GM19372 (cell line): ENCODE data around the gene CALCOCO2.
A peak's percentile ranks its signal among the peaks of the same experiment; 100 is the strongest.
"Not testable (repeated sequence)": the region's sequence is repeated elsewhere in the genome, so short reads cannot be mapped to it uniquely, and the experiment has no call there.

Source experiments
- ATAC-seq: cut with Tn5 transposase; IDR thresholded peaks from one replicate; pipeline ENCODE4 v1.9.1; 2021; ENCODE audit warnings: mild to moderate bottlenecking, low read depth, moderate library complexity; ENCODE audit not compliant: unreplicated experiment

Gene CALCOCO2

DNA sequence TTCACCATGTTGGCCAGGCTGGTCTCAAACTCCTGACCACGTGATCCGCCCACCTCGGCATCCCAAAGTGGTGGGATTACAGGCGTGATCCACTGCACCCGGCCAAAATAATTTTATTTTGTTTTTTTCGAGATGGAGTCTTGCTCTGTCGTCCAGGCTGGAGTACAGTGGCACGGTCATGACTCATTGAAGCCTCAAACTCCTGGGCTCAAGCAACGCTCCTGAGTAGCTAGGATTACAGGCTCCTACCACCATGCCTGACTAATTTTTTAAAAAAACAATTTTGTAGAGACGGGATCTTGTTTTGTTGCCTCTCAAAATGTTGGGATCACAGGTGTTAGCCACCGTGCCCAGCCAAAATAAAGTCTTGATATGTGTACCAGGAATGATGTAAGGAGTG is 11.4 kb upstream of the CALCOCO2 start:
- ATAC-seq = no peak

DNA sequence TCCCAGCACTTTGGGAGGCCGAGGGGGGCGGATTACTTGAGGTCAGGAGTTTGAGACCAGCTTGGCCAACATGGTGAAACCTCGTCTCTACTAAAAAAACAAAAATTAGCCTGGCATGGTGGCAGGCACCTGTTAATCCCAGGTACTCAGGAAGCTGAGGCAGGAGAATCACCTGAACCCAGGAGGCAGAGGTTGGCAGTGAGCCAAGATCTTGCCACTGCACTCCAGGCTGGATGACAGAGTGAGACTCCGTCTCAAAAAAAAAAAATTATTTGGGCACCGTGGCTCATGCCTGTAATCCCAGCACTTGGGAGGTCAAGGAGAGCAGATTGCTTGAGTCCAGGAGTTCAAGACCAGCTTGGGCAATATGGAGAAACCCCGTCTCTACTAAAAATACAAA is 9.9 kb upstream of the CALCOCO2 start:
- ATAC-seq = not testable (repeated sequence)

DNA sequence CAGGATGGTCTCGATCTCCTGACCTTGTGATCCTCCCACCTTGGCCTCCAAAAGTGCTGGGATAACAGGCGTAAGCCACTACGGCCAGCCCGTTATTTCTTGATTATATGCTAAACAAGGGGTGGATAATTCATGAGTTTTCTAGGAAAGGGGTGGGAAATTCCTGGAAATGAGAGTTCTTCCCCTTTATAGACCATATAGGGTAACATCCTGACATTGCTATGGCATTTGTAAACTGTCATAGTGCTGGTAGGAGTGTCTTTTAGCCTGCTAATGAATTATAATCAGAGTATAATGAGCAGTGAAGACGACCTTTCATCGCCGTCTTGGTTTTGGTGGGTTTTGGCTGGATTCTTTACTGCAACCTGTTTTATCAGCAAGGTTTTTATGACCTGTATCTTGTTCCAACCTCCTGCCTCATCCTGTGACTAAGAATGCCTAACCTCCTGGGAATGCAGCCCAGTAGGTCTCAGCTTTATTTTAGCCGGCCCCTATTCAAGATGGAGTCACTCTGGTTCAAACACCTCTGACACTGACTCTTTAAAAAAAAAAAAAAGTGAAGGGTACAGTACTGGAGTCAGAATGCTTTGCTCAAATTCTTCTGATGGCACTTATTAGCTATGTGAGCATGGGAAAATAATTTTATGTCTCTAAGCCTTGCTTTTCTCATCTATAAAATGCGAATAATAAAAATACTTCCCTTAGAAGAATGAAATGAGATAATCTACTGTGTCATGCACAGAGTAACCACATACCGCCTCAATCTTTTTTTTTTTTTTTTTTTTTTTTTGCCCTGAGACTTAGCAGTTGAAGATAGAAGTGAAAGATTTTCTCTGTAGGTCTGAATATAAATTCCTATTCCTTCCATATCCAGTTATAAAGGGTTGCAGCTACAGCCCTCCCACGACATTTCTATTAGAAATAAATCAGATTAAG is 5.1 kb upstream of the CALCOCO2 start:
- ATAC-seq = no peak

DNA sequence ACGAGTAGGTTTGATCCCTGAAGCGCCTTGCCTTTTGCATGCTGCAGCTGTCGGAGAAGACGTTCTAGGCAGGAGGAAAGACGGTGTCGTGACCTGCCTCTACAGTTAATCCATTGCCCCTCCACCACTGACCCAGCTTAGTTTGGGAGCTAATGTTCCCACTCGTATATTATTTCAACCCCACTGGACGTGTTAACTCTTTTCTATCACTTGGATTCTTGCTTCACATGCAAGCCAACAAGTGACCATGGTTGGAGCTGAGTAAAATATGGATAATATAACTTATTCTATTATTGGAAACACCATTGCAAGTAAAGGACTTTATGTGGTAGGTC is 681 bp downstream of the CALCOCO2 start:
- ATAC-seq = no peak

DNA sequence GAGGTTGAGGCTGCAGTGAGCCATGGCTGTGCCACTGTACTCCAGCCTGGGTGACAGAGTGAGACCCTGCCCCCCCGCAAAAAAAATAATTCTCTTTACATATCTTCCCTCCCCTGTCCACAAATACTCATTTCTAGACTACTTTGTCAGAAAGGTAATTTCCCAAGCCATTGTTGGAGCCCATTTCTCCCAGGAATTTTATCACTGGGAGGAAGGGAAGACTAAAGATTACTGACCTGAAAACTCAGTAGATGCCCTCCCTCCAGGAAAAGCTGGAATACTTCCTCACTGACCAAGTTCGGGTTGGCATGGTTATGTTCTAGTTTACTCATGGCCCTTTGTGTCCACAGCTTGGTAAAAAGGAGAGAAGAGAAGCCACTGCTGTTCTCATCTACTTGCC is 4.1 kb downstream of the CALCOCO2 start:
- ATAC-seq = no peak

DNA sequence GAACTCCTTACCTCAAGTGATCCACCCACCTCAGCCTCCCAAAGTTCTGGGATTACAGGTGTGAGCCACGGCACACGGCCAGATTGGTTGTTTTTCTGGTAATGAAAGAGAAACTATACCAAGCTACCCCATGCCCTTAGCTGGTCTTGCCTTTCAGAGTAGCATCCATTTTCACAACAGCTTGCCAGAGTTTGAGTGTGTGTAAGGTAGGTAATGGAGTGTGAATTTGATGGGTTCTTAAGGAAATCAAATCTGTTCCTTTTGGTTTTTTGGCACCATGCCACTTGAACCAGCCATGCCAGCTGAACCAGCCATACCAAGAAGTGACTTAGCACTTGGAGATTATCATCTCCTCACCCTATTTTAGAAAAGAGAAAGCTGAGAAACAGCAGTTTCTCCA is 5.1 kb downstream of the CALCOCO2 start:
- no peak for ATAC-seq

DNA sequence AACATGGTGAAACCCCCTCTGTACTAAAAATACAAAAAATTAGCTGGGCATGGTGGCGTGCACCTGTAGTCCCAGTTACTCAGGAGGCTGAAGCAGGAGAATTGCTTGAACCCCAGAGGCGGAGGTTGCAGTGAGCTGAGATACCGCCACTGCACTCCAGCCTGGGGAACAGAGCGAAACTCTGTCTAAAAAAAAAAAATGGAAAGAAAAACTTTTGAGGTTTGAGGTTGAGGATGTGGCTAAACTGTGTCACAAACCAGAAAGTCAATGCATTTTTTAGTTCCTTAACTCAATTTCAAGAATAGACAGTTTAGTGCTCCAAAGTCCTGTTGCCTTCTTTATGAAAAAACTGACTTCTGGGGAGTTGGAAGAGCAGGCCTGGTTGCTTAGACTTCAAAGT is 6.6 kb downstream of the CALCOCO2 start:
- ATAC-seq = not testable (repeated sequence)

DNA sequence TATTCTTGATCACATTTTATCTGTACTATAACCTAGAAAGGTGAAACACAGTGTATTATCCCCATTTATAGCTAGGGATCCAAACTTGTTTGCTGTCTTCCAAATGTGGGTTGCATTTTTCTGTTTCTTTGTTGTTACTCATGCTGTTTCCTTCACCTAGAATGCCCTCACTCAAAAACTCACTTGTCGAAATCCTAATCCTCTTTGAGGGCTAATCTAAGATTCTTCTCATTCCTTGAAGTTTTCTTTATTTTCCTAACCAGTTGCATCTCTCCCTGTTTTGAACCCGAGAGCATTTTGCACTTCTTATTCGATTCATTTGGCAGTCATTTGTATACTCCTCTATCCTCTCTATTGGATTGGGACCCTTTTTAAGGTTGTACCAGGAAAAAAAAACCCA is 9.6 kb downstream of the CALCOCO2 start:
- no peak for ATAC-seq

DNA sequence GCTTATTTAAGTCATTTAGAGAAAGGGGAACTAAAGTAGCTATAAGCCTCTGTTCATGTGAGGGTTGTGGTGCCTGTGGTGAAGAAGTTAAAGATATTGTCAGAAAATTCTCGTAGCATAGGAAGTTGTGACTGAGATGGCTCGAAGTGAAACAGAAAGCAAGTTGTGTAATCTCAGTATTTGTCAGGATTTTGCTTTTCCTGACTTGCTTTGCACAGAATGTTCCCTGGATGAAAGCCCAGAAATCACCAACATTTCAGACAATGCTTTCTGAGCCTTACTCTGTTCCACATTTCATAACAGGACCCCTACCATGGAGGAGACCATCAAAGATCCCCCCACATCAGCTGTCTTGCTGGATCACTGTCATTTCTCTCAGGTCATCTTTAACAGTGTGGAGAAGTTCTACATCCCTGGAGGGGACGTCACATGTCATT is 10.6 kb downstream of the CALCOCO2 start:
- peak; percentile 67 for ATAC-seq

DNA sequence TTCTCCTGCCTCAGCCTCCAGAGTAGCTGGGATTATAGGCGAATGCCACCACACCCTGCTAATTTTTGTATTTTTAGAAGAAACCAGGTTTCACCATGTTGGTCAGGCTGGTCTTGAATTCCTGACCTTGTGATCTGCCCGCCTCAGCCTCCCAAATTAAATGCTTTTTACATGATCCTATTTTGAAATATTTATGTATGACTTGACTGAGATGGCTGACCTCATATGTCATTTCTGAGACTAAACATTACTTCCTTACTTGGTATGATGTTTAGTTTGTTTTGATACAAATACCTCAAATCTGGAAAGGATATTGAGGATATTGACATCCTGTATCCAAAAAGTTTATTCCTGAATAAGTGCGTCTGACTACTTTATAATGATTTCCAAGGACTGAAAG is 11.9 kb downstream of the CALCOCO2 start:
- ATAC-seq = no peak

DNA sequence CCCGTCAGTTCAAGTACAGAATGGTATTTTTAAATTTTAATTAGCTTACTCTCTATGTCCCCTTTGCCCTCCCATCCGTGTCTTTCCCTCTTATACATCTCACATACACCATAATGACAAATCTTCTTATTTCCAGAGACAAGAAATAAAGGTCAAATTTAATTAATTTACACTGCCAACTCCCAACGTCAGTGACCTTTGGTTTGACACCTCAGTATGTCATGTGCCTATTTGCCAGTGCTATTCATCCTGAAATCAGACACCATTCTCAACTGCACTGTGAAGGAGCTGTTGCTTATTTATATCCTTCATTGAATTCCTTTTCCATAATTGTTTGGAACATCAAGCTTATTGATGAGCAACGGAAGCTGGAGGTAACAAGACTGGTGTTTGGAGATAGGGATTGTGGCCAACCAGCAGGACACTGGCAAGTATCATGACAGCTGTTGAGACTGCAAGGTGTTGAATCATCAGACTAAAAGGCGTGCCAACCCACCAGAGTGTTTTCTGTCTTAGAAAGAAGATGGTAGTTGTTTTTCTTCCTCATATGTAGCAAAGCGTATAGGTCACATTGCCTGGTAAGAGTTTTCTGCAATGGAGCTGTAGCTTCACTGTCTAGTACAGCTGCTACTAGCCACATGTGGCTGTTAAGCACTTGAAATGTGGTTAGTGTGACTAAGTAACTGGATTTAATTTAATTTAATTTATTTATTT is 12.5 kb downstream of the CALCOCO2 start:
- ATAC-seq = no peak

DNA sequence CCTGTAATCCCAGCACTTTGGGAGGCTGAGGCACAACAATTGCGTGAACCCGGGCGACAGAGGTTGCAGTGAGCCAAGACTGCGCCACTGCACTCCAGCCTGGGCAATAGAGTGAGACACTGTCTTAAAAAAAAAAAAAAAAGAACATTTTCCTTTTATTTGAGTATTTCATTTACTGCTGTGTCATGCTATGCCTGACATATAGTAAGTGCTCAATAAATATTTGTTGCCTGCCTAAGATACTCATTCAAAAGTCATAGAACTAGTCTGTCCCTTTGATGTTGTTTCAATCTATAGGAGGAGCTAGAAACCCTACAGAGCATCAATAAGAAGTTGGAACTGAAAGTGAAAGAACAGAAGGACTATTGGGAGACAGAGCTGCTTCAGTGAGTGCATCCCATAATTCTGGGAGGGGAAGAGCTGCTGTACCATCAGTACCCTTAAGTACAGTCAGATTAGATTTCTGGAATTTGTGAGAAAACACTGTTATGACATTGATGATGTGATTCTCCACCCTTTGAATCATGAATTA is 20.0 kb downstream of the CALCOCO2 start:
- ATAC-seq = no peak

DNA sequence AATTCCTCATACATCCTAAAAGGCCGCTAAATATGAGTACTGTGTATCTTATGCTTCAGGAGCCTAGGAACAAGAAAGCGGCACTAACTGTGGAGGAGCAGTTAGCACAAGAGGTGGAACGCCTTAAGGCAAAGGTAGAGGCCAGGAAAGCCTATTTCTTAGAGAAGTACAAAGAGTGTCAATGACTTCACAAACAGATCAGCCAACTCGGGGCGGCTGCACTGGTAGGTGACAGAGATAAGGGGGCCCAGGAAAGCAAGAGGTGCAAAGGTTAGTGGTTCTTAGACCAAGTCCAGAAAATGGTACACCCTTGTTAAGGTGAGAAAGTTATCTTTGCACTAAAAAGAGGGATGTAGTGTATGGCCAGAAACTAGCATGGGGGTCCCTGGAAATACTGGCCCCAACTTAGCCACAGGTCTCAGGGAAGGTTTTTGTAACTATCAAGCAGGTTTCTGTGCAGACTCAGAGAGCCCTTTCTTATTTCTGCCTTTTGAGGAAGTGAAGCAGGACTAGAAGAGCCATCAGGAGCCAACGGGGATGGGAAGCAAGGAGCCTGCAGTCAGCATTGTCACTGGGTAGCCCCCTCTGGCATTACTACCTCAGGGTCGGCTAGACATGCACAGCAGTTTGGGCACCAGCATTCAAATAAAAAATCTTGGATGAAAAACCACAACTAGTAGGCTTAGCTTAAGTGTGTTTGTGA is 24.1 kb downstream of the CALCOCO2 start:
- ATAC-seq = no peak

DNA sequence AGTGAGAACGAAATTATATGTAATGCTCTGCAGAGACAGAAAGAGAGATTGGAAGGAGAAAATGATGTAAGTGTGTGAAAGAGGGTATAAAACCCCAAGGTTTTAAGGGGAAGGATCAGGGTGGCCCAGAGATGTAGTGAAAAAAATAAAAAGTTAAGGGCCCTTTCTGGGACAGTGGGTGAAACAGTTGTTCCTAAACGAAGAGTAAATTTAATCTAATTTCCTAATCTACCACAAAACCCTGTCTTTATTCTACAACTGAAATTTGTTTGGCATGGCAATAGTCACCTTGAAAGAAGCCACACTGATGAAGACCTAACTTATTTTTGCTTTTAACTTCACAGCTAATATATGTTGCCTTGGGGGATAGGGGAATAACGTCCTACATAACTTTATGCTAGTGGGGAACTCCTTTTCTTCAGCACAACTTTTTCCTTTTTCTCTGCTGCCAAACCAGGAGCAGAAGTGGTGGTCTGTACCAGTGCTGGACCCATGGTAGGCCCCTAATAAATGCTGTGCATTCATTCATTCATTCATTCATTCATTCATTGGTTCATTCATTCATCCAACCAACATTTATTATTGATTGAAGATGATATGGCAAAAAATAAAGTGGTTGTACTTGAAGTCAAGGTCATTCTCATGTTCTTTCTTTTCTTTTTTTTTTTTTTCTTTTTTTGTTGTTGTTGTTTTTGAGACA is 25.4 kb downstream of the CALCOCO2 start:
- ATAC-seq = no peak

DNA sequence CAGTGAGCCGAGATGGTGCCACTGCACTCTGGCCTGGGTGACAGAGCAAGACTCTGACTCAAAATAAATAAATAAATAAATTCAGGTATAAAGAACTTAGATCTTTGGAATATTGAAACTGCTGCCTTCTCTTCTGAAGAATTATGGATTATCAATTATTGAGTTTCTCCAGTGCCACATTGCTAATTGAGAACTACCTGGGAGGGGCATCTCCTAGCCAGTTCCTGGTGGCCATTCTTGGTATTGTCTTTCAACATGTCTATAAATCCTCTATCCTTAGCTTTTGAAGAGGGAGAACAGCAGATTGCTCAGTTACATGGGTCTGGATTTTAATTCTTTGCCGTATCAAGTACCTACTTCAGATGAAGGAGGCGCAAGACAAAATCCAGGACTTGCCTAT is 29.2 kb downstream of the CALCOCO2 start:
- ATAC-seq = no peak

DNA sequence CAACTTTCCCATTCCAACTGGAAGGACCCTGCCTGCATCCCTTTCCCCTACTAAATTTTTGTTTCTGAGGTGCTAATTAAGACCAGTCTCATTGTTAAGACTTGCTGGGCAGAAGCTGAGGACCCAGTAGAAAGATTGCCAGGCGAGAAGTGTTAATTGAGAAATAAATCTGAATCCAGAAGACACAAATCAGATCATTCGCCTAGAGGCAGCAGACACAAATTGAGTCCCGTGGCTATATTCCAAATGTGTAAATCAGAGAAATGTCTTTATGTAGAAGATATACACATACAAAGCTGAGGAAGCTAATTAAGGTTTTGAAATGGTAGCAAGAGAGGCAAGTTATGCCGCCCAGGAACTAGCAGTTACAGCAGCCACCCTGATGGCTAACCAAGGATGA is 29.6 kb downstream of the CALCOCO2 start:
- no peak for ATAC-seq

DNA sequence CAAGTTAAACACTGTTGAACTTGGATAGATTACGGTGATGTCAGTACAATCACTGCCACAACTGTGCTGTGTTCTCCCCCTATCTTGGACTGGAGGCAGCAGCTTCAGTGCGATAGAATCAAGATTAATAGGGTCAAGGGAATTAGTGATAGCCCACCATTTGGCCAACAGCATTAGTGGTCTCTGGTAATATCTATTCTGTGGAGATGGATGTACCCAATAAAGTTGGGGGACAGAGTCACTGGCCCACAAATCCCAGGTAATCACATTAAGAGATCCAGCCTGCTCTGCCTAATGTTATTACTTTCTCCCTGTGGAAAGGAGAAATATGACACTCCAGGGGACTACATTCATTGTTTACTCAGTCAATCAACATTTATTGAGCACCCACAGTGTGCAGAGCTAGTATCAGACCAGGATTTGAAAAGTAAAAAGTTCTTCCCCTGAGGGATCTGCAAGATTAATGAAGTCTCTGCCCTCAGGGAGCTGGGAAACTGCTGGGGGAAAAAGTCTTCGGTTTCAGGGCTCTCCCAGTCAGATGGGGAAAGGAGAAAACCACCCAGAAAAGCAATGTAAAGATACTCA is 38.2 kb downstream of the CALCOCO2 start:
- ATAC-seq = no peak

DNA sequence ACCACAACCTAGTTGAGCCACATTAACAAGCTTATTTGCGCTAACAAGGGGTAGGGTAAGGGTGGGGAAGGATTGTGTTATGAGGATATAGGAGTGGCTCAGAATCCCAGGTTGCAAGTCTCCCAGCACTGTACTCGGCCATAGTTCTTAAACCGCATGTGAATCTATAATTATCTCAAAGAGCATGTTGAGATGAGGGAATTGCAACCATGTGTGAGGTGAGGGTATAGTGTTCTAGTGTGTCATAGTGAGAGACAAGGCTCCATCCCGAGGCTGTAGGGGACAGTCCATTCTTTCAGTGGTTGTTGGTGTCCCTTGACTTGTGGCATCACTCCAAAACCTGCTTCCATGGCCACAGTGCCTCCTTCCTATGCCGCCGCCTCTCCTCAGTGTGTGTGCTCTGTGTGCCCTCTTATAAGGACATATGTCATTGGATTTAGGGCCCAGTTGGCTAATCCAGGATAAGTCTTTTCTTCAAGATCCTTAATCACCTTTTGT is 39.0 kb downstream of the CALCOCO2 start:
- no peak for ATAC-seq

DNA sequence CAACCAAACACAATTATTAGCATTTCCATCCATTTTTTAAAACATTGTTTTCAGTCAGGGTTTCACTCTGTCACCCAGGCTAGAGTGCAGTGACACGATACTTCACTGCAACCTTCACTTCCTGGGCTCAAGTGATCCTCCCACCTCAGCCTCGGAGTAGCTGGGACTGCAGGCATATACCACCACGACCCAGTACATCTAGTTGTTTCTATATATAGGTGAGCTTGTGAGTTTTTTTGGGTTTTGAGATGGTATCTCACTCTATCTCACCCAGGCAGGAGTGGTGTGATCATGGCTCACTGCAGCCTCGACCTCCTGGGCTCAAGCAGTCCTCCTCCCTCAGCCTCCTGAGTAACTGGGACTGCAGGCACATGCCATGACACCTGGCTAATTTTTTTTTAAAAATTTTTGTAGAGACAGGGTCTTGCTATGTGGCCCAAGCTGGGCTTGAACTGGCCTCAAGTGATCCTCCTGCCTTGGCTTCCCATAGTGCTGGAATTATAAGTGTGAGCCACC is 40.3 kb downstream of the CALCOCO2 start:
- no peak for ATAC-seq
